Medulla oblongata (tissue), 1 donor: ENCODE results near the gene NFKBIE.

ENCODE experiments used
- DNase-seq: peaks from one replicate; pipeline ENCODE4 v3.0.0-alpha.2; 2015; ENCODE audit errors: extremely low spot score

NFKBIE gene

DNA sequence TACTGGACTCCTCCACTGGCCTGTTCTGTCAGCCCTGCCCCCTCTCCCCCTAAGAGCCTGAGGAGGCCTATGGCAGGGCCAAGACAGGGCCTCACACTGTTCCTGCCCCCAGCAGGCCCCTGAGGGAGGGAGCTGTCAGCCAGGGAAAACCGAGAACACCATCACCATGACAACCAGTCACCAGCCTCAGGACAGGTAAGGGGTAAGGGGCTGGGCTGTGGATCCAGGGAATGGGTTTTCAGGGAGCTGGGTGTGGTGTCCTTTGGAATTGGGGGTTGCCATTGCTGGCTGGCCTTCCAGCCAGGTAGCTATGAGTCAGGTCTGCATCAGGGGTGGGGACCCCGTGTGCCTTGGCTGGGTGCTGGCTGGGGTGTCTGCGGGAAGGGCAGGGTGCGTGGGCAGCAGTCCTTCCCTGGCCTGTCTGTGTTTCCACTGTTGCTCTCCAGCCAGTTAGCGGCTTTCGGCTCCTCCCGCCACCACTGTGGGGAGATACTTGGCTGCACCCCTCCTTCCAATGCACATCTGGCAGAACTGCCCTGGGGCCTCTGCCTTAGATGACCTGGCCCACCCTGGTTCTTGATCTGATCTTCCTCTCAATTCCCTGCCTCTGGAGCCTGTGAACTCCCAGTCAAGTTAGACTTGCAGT is 38.1 kb downstream of the NFKBIE start:
- no peak for DNase-seq

DNA sequence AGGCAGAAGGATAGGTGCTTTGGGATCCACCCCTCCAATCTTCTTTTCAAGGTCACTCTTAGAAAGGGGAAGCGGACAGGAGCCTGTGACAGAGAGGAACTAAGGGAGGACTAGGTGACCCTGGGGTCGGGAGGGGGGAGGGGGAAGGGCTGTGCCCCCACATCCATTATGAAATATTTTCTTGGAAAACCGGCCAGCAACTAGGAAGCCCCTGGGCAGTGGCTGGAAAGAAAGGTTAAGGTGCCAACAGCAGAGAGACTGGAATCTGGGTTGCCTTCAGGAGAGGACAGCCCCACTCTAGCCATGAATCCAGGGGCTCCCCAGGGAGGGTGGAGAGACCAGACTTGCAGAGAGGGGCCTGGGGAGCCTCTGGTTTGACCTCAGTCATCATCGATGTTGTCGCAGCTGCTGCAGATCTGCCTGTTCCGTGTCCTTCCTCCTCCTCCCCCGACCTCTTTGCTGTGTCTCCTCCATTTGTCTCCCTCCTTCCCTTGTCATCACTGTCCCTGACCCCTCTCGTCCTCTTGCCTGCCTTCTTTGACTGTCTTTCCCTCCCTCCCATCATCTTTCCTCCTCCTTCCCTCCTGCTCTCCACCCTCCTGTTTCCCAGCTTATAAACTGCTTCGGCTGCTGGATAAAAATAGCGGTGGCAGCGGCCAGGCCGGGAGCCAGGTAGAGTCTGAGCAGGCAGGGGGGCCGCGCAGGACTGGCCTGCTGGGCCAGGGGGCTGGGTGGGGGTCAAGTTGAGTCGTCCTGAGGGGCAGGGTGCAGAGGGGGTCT is 38.8 kb downstream of the NFKBIE start:
- DNase-seq: no peak

DNA sequence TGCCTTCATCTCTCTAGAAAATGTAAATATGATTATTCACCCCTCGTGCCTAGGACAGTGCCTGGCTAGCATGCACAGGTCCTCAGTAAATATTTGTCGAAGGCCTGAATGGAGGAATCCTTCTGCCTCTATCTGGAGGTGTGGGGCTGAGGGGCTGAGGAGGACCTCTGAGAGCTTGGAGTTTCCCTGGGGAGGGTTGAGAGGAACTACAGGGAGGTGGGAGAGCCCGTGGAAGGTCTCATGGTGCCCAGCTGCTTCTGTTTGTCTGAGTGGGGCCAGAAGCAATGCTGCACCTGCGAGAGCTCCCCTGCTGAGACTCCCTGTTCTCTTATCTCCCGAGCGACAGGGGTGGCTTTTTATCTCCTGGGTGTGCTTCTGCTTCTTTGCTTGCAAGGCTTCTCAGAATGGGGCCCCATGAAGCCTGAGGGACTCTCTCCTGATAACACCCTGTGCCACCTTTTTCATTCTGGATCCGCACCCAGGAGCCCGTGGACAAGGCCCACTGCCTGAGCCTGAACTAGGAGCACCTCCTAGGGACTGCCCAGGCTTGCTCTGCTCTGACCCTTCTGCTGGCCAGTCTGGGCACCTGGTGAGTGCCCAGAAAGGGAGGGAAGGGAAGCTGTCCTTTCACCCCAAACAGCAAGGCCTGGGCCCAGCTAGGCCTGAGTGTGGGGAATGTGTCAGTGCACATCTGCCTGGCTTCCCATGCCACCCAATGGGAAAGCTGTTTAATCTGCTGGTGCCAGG is 39.6 kb downstream of the NFKBIE start:
- no peak for DNase-seq

DNA sequence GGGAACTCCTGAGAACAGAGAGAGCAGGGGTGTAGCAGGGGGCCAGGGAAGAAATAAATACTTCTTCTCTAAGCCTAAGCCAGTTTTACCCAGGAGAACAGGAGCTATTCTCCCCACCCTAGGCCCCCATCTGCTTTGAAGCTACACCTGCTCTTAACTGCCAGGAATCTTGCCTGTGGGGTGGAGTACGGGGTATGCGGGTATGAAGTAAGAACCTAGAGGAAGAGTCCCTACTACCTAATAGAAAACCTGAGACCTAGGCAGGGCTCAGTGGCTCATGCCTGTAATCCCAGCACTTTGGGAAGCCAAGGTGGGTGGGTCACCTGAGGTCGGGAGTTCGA is 40.4 kb downstream of the NFKBIE start:
- DNase-seq: no peak

DNA sequence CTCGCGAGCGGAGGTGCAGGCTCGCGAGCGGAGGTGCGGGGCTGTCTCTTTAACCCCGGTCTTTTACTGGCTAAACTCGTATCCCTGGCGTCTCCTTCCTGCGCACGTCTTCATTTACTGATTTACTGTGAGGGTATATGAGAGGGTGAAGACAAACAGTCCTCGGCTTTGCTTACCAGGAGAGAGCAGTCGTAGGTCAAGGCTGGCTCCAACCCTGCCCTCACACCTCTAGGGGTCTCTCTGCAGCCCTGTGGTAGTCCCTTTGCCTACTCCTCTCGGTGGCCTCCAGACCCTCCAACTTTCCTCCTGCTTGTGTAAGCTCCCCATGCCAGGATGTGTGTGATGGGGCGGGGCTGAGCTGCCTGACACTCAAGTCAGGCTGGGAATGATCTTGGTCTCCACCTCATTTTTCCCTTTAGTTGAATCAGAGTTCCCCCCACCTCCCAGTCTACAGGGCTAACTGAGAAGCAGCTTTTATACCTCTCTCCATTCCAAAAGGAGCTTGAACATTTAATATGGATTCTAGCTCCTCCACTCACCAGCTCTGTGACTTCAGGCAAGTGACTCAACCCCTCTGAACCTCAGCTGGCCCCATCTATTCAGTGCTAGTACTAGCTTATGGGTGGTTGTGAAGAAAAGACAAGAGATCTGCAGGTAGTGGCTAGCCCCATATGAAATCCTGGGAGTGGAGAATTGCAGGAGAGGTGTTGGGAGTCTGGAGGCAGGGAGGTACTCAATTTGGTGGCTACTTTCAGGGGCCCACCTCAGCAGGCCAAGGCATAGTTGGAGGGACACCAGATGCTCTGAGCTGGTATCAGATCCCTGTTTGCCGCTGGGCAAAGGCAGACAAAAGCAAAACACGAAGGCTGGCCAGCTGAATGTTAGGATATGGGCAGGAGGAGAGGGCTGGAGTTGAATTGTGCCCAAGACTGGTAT is 41.1 kb downstream of the NFKBIE start:
- no peak for DNase-seq

DNA sequence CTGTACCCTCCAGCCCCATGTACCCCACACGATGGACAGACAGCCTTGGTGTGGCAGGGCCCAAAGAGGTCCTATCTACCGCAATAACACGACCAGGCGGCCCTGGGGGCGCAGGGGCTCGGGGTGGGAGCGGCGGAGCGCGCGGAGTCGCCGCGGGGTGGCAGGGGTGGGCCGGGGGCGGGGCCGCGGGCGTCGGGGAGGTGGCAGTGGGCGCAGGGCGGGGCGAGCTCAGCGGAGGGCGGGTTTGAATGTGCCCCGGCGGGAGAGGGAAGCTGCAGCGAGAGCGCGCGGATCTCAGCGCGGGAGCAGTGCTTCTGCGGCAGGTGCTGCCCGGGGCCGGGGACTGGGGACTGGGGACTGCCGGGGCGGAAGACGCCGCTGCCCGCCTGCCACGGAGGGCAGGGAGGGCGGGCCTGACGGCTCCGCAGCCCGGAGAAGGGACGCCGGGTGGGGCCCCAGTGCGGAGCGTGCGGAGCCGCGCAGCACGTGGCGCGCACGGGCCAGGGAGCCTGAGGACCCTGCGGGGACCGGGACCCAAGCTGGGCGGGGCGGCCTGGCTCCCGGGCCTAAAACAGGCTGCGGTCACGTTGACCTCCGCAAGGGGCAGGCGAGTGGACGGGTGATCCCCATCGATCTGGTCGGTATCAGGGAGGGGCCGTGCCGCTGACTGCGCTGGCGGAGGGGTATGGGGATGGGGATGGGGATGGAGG is 41.9 kb downstream of the NFKBIE start, which contains the start of gene SLC29A1:
Gene SLC29A1 (plus strand): TSS at position 277 of the 710 bp plus-strand sequence. CDS start 3,719 bp downstream, outside the sequence.
- DNase-seq: peak; percentile 63

DNA sequence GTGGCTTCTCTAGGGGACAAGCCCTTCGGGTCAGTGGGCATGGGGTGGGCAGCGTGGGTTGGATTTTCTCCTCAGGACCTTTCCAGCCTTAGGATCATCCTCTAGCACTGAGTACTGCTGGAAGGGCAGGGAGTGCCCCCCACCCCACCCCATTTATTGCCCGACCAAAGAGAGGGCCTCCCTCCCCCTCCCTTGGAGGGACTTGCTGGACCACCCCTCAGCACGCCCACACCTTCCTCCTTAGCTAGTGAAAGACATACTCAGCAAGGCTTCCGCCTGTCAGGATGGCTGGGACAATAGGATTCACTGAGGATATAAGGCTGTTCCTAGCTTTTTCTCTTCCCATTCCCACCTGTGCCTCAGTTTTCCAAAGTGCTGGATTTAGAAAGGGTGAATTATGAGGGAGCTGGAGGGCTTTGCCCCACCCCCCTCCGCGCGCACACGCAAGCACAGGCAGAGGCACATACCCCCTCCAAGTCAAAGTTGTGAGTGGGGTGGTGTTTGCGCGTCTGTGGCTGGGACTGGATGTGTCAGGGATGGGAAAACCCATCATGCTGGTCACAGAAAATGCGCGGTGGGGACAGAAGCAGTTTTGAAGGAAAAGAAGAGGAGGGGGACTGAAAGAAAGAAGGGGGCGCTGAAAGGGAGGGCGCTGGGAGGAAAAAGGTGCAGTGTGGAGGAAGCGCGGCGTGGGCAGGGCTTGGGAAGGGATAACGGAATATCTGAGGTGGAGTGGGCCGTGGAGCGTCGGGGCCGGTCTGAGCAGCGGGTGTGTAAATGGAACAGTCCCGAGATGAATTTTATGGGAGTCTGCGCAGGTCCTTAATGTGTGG is 42.6 kb downstream of the NFKBIE start:
- DNase-seq: no peak

DNA sequence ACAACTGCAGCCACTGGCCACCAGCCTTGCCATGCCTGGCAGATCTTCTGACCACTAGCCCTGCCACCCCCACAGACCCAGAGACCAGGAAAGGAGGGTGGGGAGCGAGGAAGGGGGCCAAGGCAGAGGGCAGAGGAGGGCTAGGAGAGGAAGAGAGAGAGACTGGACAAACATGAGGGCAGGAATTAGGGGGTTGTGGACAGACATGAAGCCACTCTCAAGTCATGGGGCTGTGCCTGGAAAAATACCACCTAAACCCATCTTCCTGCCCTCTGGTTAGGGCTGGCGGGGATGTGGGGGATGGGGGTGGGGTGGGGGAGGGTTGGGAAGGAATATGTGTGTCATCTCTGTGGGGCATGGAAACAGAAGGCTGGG is 43.4 kb downstream of the NFKBIE start:
- DNase-seq: no peak

DNA sequence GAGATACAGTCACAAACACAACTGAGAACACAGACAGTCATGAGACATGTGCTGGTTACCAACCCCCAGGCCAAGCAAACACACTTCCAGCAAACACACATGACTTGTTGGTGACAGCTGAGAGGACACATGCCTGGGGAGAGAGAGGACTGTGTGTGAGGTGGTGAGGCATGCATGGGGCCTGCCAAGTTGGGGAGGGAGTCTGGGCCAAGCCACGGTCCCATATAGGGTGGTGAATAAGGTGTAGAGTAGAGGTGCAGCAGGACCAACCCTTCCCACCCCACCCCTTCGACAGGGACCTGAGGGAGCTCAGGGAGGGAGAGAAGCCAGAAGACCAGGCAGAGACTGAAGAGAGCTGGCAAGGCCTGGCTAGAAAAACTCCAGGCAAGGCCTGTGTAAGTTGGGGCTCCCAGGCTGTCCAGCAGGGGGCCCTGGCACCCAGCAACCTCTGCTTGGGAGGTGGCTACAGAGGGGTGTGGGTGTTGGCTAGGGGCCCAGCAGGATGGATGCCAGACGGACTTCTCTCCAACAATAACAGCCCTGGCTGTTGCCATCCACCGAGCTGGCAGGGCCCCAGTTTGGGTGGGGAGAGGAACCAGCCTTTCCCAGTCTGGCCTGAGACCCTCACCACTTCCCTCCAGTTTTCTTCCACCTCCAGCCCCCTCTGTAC is 43.9 kb downstream of the NFKBIE start:
- peak; percentile 84 for DNase-seq

DNA sequence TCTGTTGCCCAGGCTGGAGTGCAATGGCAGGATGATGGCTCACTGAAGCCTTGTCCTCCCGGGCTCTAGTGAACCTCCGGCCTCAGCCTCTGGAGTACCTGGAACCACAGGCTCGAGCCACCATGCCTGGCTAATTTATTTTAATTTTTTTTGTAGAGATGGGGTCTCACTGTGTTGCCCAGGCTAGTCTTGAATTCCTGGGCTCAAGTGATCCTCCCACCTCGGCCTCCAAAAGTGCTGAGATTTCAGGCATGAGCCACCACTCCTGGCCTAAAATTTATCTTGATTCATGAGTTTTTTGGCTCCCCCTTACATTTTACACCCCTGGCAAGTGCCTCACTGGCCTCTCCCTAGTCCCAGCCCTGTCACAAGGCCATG is 44.4 kb downstream of the NFKBIE start:
- no peak for DNase-seq

DNA sequence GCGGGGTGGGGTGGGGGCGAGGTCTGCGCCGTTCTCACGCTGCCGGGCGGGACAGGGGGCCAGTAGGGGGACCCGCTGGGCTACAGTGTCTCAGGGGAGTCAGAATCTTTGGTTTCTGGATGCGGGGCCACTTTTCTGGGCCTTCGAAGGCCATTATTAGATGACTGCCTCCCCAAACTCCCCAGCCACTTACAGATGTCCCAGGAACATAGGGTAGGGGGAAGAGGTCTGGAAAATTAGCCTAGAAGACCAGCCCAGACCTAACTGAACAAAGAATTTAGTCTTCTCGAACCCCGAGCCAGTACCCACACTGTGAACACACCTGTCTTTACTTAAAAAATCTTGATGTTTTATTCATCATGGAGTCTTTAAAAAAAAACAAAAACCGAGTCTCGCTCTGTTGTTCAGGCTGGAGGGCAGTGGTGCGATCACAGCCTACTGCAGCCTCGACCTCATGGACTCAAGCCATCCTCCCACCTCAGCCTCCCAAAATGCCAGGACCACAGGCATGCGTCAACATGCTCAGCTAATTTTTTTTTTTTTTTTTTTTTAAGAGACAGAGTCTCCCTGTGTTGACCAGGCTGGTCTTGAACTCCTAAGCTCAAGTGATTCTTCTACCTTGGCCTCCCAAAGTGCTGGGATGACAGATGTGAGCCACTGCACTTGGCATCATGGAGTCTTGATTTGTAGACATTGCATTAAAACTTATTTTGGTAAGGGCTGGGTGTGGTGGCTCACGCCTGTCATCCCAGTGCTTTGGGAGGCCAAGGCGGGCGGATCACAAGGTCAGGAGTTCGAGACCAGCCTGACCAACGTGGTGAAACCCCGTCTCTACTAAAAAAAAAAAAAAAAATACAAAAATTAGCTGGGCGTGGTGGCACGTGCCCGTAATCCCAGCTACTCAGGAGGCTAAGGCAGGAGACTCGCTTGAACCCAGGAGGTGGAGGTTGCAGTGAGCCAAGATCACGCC is 45.3 kb downstream of the NFKBIE start:
- DNase-seq: no peak

DNA sequence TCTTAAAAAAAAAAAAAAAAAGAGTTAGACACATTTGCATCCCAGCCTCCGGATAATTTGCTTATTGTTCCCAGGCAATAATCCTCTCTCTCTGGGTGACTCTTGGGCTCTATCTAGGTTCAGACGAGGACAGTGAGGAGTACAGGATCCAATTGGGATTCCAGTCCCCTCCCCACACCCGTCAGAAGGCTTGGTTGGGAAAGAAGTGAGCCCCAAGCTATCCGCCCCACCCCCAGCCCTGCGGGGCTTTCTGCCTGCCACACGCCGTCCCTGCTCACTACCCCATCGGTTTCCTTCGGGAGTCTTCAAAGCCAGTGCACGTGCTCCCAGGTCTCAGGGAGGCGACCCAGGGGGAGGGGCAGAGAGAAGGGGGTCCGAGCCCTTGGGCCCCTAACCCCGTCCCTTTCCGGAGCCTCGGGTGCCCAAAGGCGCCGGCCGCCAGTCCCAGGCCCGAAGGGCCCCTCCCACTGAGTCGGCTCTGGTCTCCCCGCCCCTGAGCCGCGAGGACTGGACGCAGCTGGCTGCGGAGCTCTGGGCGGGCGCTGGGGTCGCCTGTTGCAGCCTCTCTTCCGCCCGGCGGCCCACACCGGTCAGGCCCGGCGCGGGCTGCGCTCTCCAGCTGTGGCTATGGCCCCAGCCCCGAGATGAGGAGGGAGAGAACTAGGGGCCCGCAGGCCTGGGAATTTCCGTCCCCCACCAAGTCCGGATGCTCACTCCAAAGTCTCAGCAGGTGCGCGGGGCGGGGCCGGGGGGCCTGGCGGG is 46.1 kb downstream of the NFKBIE start:
- DNase-seq: peak; percentile 82

DNA sequence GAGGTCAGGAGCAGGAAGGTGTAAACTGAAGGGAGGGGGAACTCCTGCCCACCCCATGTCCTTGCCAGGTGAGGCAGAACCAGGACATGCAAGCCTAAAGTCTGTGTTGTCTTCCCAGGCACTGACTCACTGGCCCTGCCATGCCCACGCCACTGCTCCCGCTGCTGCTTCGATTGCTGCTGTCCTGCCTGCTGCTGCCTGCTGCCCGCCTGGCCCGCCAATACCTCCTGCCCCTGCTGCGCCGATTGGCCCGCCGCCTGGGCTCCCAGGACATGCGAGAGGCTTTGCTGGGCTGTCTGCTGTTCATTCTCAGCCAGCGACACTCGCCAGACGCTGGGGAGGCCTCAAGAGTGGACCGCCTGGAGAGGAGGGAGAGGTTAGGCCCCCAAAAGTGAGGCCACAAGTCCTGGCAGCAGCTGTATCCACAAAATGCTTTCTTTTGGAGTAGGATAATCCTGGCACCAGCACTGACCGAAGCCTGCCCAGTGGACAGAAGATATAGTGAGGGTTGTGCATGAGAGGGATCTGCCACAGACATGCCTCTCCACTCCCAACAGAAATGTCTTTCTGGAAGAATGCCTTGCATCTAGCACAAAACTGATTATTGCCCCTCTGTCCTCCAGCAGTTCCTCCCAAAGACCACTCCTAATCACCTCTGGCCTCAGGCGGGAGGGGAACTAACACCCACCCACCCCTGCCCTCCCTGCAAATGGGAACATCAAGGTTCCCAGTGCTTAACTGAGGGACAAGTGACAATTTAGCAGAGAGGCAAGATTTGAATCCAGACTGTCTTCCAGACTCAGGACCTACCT is 47.8 kb downstream of the NFKBIE start:
- peak; percentile 63 for DNase-seq

DNA sequence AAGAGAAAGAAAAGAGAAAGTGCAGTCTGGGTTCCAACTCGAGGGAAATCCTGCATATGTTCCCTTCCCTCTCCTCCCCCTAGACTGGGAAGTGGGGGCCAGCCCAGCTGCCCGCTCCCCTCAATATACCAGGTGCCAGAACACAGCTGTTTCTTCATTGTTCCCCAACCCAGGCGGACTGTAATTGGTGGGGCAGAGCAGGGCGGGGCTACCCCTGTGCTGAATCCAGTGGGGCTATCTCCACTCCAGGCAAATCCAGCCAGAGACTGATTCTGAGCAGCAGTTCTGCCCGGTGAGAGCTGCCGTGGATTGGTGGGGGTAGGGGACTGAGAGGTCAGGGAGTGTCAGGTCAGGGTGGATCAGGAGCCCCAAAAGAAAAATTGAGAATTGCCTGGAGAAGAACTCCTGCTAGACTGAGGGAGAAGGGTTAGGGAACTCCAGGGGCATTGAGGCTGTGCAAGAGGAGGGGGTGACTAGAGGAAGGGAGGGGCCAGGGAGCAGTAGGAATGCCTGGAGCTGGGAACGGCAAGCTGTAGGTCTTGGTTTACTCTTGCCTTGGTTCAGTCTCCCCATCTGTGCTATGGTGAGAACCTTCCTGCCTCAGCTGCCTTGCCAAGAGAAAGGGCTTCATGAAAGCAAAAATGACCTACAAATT is 48.5 kb downstream of the NFKBIE start, which contains the start of gene MYMX:
Gene MYMX (plus strand): TSS at position 250 of the 655 bp plus-strand sequence. CDS start 546 bp downstream, outside the sequence.
- no peak for DNase-seq

DNA sequence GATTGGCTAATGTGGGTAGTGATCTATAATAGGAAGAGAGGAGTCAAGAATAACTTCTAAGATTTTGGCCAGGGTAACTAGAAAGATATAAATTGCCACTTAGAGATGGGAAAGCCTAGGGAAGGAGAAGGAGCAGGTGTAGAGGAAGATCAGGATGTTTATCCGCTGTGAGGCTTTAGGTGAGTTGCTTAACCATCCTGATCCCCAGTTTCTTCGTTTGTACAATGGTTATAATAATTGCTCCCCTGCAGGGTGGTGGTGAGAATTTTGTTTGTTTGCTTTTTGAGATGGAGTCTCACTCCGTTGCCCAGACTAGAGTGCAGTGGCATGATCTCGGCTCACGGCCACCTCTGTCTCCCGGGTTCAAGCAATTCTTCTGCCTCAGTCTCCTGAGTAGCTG is 51.0 kb downstream of the NFKBIE start:
- DNase-seq: no peak

DNA sequence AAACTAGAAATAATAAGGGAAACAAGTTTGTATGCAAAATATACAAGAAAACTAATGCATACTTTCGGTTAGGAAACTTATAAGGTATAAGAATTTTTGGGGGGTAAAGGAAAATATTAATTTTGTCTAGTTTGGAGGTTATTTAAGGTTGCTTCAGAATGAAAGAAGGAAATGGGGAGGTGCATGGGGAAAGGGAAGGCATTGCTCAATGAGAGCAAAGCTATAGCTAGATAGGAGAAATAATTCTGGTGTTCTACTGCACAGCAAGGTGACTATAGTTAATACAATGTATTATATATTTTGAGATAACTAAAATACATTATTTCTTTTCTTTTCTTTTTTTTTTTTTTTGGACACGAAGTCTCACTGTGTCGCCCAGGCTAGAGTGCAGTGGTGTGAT is 54.1 kb downstream of the NFKBIE start:
- no peak for DNase-seq
